GM23338 (cell line): ENCODE measurements around the gene SGCD. TPM values are rescaled to one million over a fixed set of nuclear protein-coding genes. Genes with fewer than 3 reads are reported as not detected.
A peak's percentile ranks its signal among the peaks of the same experiment; 100 is the strongest.

Experiments used
- ATAC-seq: fragments of 200-7000 bp; cut with Tn5 transposase; 3 replicates; pipeline ENCODE4 v1.9.1; 2020
- DNase-seq: peaks from one replicate; pipeline ENCODE4 v3.0.0-alpha.2; 2015; ENCODE audit warnings: low spot score
- H2AFZ ChIP-seq: fragments of 200-600 bp; sonication (generic); 2 replicates; pipeline ENCODE4 v1.8.0; 2016; ENCODE audit warnings: antibody characterized with exemption, mild to moderate bottlenecking, moderate library complexity
- H3F3A ChIP-seq: fragments of 200-600 bp; sonication (generic); replicated peaks from 2 replicates; pipeline ENCODE4 v1.8.0; 2017; ENCODE audit warnings: antibody characterized with exemption, mixed run types, low read depth
- H3K27ac ChIP-seq: fragments of 200-600 bp; sonication (generic); 2 replicates; pipeline ENCODE4 v1.6.1; 2016; ENCODE audit warnings: low read depth
- H3K27me3 ChIP-seq: fragments of 200-600 bp; sonication (generic); 2 replicates; pipeline ENCODE4 v1.8.0; 2016; ENCODE audit warnings: mild to moderate bottlenecking, mixed run types, moderate library complexity; ENCODE audit not compliant: insufficient read depth
- H3K36me3 ChIP-seq: fragments of 200-600 bp; sonication (generic); 2 replicates; pipeline ENCODE4 v1.8.0; 2016; ENCODE audit warnings: mild to moderate bottlenecking; ENCODE audit not compliant: insufficient read depth
- H3K4me1 ChIP-seq: fragments of 200-600 bp; sonication (generic); 2 replicates; pipeline ENCODE4 v1.8.0; 2016; ENCODE audit warnings: mild to moderate bottlenecking, moderate library complexity; ENCODE audit not compliant: insufficient read depth
- H3K4me2 ChIP-seq: fragments of 200-600 bp; sonication (generic); 2 replicates; pipeline ENCODE4 v1.7.1; 2017; ENCODE audit warnings: mixed run types
- H3K4me3 ChIP-seq: fragments of 200-600 bp; sonication (generic); 2 replicates; pipeline ENCODE4 v1.6.1; 2016; ENCODE audit warnings: mixed run types
- H3K79me2 ChIP-seq: fragments of 200-600 bp; sonication (generic); replicated peaks from 2 replicates; pipeline ENCODE4 v1.8.0; 2017; ENCODE audit warnings: mild to moderate bottlenecking; ENCODE audit not compliant: insufficient read depth
- H3K9me2 ChIP-seq: fragments of 200-600 bp; sonication (generic); 2 replicates; pipeline ENCODE4 v1.8.0; 2017; ENCODE audit not compliant: insufficient read depth
- H4K20me1 ChIP-seq: fragments of 200-600 bp; sonication (generic); replicated peaks from 2 replicates; pipeline ENCODE4 v1.8.0; 2017; ENCODE audit warnings: mild to moderate bottlenecking; ENCODE audit not compliant: insufficient read depth
- H3K27ac Mint-ChIP-seq: 2 replicates; pipeline ENCODE4 v1.8.0; 2020; ENCODE audit warnings: inconsistent platforms, mild to moderate bottlenecking, moderate library complexity, mixed read lengths
- H3K27me3 Mint-ChIP-seq: 3 replicates; pipeline ENCODE4 v1.8.0; 2022; ENCODE audit warnings: low read depth, mild to moderate bottlenecking, moderate library complexity, mixed read lengths, inconsistent platforms; ENCODE audit not compliant: insufficient read depth, poor library complexity
- H3K36me3 Mint-ChIP-seq: 3 replicates; pipeline ENCODE4 v1.8.0; 2021; ENCODE audit warnings: low read depth, mild to moderate bottlenecking, inconsistent platforms, moderate library complexity, mixed read lengths
- H3K4me1 Mint-ChIP-seq: 3 replicates; pipeline ENCODE4 v1.8.0; 2020; ENCODE audit warnings: mild to moderate bottlenecking, inconsistent platforms, mixed read lengths
- H3K4me3 Mint-ChIP-seq: 3 replicates; pipeline ENCODE4 v1.8.0; 2021; ENCODE audit warnings: moderate library complexity, mild to moderate bottlenecking, inconsistent platforms, mixed read lengths
- H3K9me3 Mint-ChIP-seq: 3 replicates; pipeline ENCODE4 v1.8.0; 2020; ENCODE audit warnings: moderate library complexity, mild to moderate bottlenecking, inconsistent platforms, mixed read lengths
- CREB1 ChIP-seq: fragments of 250-450 bp; sonication (Bioruptor Pico); IDR thresholded peaks from 2 replicates; pipeline ENCODE4 v1.5.0; 2020; ENCODE audit warnings: low read depth, mild to moderate bottlenecking, moderate library complexity
- JUNB ChIP-seq: IDR thresholded peaks from one replicate; pipeline ENCODE4 v1.6.1; 2016; ENCODE audit warnings: antibody characterized with exemption; ENCODE audit not compliant: unreplicated experiment
- NANOG ChIP-seq: IDR thresholded peaks from 2 replicates; pipeline ENCODE4 v1.6.1; 2016; ENCODE audit warnings: antibody characterized with exemption, borderline replicate concordance
- STAT1 ChIP-seq: IDR thresholded peaks from one replicate; pipeline ENCODE4 v1.6.1; 2016; ENCODE audit warnings: antibody characterized with exemption; ENCODE audit not compliant: unreplicated experiment
- ZNF114 ChIP-seq: fragments of 250-450 bp; sonication (Bioruptor Pico); IDR thresholded peaks from 2 replicates; pipeline ENCODE4 v1.5.0; 2020; ENCODE audit warnings: mild to moderate bottlenecking, moderate library complexity
- ZNF331 ChIP-seq: fragments of 250-450 bp; sonication (Bioruptor Pico); IDR thresholded peaks from 2 replicates; pipeline ENCODE4 v1.5.0; 2020; ENCODE audit warnings: low read depth, mild to moderate bottlenecking, moderate library complexity
- polyA plus RNA-seq: library from polyadenylated mRNA; unstranded; fragments of >200 nt; fragmentation: Nextera tagmentation; extraction: Ambion mirVana; gene quantifications from 2 replicates; pipeline ENCODE4 v1.2.1, GENCODE V29; 2016
- total RNA-seq: library from RNA; depleted of rRNA; stranded (reverse); fragments of >200 nt; shearing (Covaris generic); gene quantifications from 2 replicates; pipeline ENCODE4 v1.2.3, GENCODE V29; 2014
- TF ChIP-seq, protein P1 (sequence below): fragments of 250-450 bp; sonication (Bioruptor Pico); IDR thresholded peaks from 2 replicates; pipeline ENCODE4 v1.5.0; 2020; ENCODE audit warnings: mild to moderate bottlenecking, moderate library complexity
- TF ChIP-seq, protein P2 (sequence below), 2 experiments: fragments of 200-600 bp in 1 of 2; sonication (generic) in 1 of 2; conservative IDR thresholded peaks; 2 replicates each; pipeline versions ENCODE4 v1.5.1 to v1.6.1; 2016 to 2017; ENCODE audit warnings: antibody characterized with exemption in 2 of 2, low read depth in 2 of 2, mild to moderate bottlenecking in 2 of 2, moderate library complexity in 1 of 2

SGCD gene
- total and polyA plus RNA-seq, 2 experiments from 2014 or later: 0.03 to 0.05 TPM

GRCh38 chr5:156794687-156795086 is 467.7 kb downstream of the SGCD start (continued):
- TF ChIP-seq, protein P1, sequence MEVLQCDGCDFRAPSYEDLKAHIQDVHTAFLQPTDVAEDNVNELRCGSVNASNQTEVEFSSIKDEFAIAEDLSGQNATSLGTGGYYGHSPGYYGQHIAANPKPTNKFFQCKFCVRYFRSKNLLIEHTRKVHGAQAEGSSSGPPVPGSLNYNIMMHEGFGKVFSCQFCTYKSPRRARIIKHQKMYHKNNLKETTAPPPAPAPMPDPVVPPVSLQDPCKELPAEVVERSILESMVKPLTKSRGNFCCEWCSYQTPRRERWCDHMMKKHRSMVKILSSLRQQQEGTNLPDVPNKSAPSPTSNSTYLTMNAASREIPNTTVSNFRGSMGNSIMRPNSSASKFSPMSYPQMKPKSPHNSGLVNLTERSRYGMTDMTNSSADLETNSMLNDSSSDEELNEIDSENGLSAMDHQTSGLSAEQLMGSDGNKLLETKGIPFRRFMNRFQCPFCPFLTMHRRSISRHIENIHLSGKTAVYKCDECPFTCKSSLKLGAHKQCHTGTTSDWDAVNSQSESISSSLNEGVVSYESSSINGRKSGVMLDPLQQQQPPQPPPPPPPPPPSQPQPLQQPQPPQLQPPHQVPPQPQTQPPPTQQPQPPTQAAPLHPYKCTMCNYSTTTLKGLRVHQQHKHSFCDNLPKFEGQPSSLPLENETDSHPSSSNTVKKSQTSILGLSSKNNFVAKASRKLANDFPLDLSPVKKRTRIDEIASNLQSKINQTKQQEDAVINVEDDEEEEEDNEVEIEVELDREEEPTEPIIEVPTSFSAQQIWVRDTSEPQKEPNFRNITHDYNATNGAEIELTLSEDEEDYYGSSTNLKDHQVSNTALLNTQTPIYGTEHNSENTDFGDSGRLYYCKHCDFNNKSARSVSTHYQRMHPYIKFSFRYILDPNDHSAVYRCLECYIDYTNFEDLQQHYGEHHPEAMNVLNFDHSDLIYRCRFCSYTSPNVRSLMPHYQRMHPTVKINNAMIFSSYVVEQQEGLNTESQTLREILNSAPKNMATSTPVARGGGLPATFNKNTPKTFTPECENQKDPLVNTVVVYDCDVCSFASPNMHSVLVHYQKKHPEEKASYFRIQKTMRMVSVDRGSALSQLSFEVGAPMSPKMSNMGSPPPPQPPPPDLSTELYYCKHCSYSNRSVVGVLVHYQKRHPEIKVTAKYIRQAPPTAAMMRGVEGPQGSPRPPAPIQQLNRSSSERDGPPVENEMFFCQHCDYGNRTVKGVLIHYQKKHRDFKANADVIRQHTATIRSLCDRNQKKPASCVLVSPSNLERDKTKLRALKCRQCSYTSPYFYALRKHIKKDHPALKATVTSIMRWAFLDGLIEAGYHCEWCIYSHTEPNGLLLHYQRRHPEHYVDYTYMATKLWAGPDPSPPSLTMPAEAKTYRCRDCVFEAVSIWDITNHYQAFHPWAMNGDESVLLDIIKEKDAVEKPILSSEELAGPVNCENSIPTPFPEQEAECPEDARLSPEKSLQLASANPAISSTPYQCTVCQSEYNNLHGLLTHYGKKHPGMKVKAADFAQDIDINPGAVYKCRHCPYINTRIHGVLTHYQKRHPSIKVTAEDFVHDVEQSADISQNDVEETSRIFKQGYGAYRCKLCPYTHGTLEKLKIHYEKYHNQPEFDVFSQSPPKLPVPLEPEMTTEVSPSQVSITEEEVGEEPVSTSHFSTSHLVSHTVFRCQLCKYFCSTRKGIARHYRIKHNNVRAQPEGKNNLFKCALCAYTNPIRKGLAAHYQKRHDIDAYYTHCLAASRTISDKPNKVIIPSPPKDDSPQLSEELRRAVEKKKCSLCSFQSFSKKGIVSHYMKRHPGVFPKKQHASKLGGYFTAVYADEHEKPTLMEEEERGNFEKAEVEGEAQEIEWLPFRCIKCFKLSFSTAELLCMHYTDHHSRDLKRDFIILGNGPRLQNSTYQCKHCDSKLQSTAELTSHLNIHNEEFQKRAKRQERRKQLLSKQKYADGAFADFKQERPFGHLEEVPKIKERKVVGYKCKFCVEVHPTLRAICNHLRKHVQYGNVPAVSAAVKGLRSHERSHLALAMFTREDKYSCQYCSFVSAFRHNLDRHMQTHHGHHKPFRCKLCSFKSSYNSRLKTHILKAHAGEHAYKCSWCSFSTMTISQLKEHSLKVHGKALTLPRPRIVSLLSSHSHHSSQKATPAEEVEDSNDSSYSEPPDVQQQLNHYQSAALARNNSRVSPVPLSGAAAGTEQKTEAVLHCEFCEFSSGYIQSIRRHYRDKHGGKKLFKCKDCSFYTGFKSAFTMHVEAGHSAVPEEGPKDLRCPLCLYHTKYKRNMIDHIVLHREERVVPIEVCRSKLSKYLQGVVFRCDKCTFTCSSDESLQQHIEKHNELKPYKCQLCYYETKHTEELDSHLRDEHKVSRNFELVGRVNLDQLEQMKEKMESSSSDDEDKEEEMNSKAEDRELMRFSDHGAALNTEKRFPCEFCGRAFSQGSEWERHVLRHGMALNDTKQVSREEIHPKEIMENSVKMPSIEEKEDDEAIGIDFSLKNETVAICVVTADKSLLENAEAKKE (CRISPR knock-in tag): no peak
- no peak for TF ChIP-seq JUNB

- DNase-seq (peak; percentile 76), ATAC-seq (peak; percentile 77)
- Histone ChIP-seq H3K4me3 (no peak overlapping the region), H3K4me2 (no peak overlapping the region), H3K27me3 (no peaks in the 10 kb centered on the region), H3K27ac (peak overlapping the region; percentile 91), H4K20me1 (no peaks in the 10 kb centered on the region), H3K79me2 (no peaks in the 10 kb centered on the region), H3K4me1 (peaks cover 49% of the 10 kb centered on the region), H3F3A (peaks cover 7% of the 10 kb centered on the region; the same call in 1 of the 2 replicates), H3K36me3 (no peaks in the 10 kb centered on the region), H2AFZ (no peak overlapping the region), H3K9me2 (no peaks in the 10 kb centered on the region)
- Mint-ChIP-seq H3K9me3 (peaks cover 4% of the 10 kb centered on the region; the same call in 1 of the 3 replicates), H3K4me1 (peaks cover 62% of the 10 kb centered on the region), H3K27me3 (peaks cover 8% of the 10 kb centered on the region), H3K36me3 (0 out of 3 replicates have a peak, but pooled peaks cover 3% of the 10 kb centered on the region), H3K27ac (no peak overlapping the region), H3K4me3 (no peak overlapping the region)
- TF ChIP-seq, protein P2, sequence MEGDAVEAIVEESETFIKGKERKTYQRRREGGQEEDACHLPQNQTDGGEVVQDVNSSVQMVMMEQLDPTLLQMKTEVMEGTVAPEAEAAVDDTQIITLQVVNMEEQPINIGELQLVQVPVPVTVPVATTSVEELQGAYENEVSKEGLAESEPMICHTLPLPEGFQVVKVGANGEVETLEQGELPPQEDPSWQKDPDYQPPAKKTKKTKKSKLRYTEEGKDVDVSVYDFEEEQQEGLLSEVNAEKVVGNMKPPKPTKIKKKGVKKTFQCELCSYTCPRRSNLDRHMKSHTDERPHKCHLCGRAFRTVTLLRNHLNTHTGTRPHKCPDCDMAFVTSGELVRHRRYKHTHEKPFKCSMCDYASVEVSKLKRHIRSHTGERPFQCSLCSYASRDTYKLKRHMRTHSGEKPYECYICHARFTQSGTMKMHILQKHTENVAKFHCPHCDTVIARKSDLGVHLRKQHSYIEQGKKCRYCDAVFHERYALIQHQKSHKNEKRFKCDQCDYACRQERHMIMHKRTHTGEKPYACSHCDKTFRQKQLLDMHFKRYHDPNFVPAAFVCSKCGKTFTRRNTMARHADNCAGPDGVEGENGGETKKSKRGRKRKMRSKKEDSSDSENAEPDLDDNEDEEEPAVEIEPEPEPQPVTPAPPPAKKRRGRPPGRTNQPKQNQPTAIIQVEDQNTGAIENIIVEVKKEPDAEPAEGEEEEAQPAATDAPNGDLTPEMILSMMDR (conservative IDR thresholded peaks at IDR 0.05; ENCODE audit: low read depth in 2 of 2): no peak
- TF ChIP-seq CREB1 (CRISPR knock-in tag) (0 out of 2 replicates have a peak, but pooled peaks have one; percentile 11), NANOG (no peak), STAT1 (no peak), ZNF114 (peak; percentile 43; the same call in 1 of the 2 replicates), ZNF331 (no peak)
- TF ChIP-seq, protein P1 (CRISPR knock-in tag): peak; percentile 87
Measured at GRCh38 chr5:156798201-156798600, 471.2 kb downstream of the SGCD start.
